Measurements from ENCODE around the gene SH2D3C. TPM values are rescaled to one million over a fixed set of nuclear protein-coding genes. Genes with fewer than 3 reads are reported as not detected.

Gene SH2D3C
- total and polyA plus RNA-seq, 4 donors: 34.5 to 51.5 (median 42.0) TPM

GRCh38 chr9:127706836-127707241 is 71.6 kb downstream of the SH2D3C start, which contains the start of gene CFAP157:
Gene CFAP157 (plus strand): TSS chr9:127706988. CDS start chr9:127707032, 44 bp downstream.
- no peaks in the 10 kb centered on the region for H3K36me3 ChIP-seq (ENCODE audit: control insufficient read depth in 4 of 4, insufficient read depth in 4 of 4, low read length in 4 of 4)
- no peak within 1 kb of the TSS for H3K9ac ChIP-seq (ENCODE audit: insufficient read depth in 1 of 2, low read length in 2 of 2)
- H3K4me3 ChIP-seq: no peak within 1 kb of the TSS
- DNase-seq: peak in 2 of 3 donors; percentile 8 to 26
- H3K27ac ChIP-seq (ENCODE audit: low read depth in 1 of 2, low read length in 1 of 2): no peak within 1 kb of the TSS
- H3K4me1 ChIP-seq (ENCODE audit: control insufficient read depth in 5 of 5, insufficient read depth in 5 of 5, low read length in 5 of 5): peaks cover 0 to 5% (median 0%) of the 10 kb centered on the region in 5 donors
- peak; percentile 59 for ATAC-seq (ENCODE audit: insufficient read depth, low FRiP score)
- 66 to 67% methylated on average over 11 of the region's 11 CpGs for WGBS, 2 donors
- no peaks in the 10 kb centered on the region for H3K27me3 ChIP-seq (ENCODE audit: control insufficient read depth in 3 of 3, insufficient read depth in 3 of 3, low read length in 2 of 3)
- no peaks in the 10 kb centered on the region for H3K9me3 ChIP-seq (ENCODE audit: control insufficient read depth in 4 of 4, insufficient read depth in 3 of 4, low read length in 3 of 4)
- TF ChIP-seq, protein P1, sequence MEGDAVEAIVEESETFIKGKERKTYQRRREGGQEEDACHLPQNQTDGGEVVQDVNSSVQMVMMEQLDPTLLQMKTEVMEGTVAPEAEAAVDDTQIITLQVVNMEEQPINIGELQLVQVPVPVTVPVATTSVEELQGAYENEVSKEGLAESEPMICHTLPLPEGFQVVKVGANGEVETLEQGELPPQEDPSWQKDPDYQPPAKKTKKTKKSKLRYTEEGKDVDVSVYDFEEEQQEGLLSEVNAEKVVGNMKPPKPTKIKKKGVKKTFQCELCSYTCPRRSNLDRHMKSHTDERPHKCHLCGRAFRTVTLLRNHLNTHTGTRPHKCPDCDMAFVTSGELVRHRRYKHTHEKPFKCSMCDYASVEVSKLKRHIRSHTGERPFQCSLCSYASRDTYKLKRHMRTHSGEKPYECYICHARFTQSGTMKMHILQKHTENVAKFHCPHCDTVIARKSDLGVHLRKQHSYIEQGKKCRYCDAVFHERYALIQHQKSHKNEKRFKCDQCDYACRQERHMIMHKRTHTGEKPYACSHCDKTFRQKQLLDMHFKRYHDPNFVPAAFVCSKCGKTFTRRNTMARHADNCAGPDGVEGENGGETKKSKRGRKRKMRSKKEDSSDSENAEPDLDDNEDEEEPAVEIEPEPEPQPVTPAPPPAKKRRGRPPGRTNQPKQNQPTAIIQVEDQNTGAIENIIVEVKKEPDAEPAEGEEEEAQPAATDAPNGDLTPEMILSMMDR (IDR thresholded peaks at IDR 0.05; ENCODE audit: control extremely low read depth, extremely low read depth): no peak

DNA sequence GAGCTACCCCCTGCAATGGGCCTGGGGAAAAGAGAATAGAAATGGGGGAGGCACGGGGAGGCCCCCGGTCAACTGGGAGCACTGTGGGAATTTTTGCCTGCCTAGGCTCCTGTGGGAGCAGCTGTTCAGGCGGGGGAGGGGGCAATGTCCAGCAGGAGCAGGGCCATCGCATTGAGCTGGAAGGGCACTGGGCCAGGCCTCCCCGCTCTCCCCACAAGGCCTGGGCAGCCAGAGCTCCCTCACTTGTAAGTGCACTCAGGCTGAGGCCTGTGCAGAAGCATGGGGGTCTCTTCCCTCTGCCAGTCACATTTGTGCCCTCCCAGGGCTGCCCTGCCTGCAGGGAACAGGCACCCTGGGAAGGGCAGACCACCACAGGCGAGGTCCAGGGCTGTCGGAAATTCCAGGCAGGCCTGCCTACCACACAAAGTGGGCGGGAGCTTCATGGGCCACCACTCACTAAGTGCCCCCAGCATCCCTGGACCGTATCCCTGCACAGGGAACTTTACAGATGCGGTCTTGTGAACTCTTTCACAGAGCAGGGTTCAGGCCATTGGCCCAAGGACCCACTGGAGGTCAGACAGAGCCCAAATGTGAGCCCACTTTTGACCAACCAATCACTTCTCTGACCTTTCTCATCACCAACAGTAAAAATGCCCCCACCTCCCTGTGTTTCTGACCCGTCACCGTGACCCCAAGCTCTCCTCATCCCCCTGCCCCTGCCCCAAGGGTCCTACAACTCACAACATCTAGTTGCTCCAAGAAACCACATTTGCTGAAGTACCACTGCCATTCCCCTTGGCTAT is 72.7 kb downstream of the SH2D3C start:
- DNase-seq (peak in 1 of 3 donors; percentile 17), ATAC-seq (ENCODE audit: insufficient read depth, low FRiP score) (no peak)
- Histone ChIP-seq H3K36me3 (ENCODE audit: control insufficient read depth in 4 of 4, insufficient read depth in 4 of 4, low read length in 4 of 4) (no peaks in the 10 kb centered on the region), H3K9me3 (ENCODE audit: control insufficient read depth in 4 of 4, insufficient read depth in 3 of 4, low read length in 3 of 4) (no peaks in the 10 kb centered on the region), H3K27ac (ENCODE audit: low read depth in 1 of 2, low read length in 1 of 2) (no peak overlapping the region), H3K4me1 (ENCODE audit: control insufficient read depth in 5 of 5, insufficient read depth in 5 of 5, low read length in 5 of 5) (peaks cover 0 to 5% (median 0%) of the 10 kb centered on the region in 5 donors), H3K4me3 (no peak overlapping the region), H3K9ac (ENCODE audit: insufficient read depth in 1 of 2, low read length in 2 of 2) (no peak overlapping the region), H3K27me3 (ENCODE audit: control insufficient read depth in 3 of 3, insufficient read depth in 3 of 3, low read length in 2 of 3) (no peaks in the 10 kb centered on the region)
- TF ChIP-seq, protein P1 (IDR thresholded peaks at IDR 0.05; ENCODE audit: control extremely low read depth, extremely low read depth): no peak
- 88 to 91% methylated on average over 12 of the region's 12 CpGs for WGBS, 2 donors

DNA sequence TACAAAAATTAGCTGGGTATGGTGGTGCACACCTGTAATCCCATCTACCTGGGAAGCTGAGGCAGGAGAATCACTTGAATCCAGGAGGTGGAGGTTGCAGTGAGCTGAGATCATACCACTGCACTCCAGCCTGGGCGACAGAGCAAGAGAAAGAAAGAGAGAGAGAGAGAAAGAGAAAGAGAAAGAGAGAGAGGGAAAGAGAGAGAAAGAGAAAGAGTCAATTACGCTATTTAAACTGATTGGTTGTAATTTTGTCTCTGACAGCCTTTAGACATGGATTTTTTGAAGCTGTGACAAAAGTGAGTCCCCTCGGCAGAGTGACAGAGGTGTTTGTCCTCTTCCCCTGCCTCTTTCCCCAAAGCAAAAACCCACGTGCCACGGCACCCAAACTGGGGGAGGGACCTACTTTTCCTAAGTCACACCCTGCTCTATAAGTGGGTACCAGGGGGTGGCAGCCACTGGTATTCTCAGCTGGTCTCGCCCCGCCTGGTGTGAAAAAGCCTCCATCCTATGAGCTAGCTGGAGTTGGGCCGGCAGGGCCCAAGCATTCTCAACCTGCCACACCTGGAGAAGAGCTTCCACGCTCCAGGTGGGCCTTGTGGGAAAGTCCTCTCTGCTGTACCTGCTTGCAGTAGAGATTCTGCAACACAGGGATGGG is 75.0 kb downstream of the SH2D3C start:
- Histone ChIP-seq H3K9me3 (ENCODE audit: control insufficient read depth in 4 of 4, insufficient read depth in 3 of 4, low read length in 3 of 4) (no peaks in the 10 kb centered on the region), H3K4me1 (ENCODE audit: control insufficient read depth in 5 of 5, insufficient read depth in 5 of 5, low read length in 5 of 5) (peaks cover 0 to 9% (median 0%) of the 10 kb centered on the region in 5 donors), H3K4me3 (no peak overlapping the region), H3K27ac (ENCODE audit: low read depth in 1 of 2, low read length in 1 of 2) (no peak overlapping the region), H3K9ac (ENCODE audit: insufficient read depth in 1 of 2, low read length in 2 of 2) (no peak overlapping the region), H3K36me3 (ENCODE audit: control insufficient read depth in 4 of 4, insufficient read depth in 4 of 4, low read length in 4 of 4) (no peaks in the 10 kb centered on the region), H3K27me3 (ENCODE audit: control insufficient read depth in 3 of 3, insufficient read depth in 3 of 3, low read length in 2 of 3) (no peaks in the 10 kb centered on the region)
- no peak for ATAC-seq (ENCODE audit: insufficient read depth, low FRiP score)
- TF ChIP-seq, protein P1 (IDR thresholded peaks at IDR 0.05; ENCODE audit: control extremely low read depth, extremely low read depth): no peak
- DNase-seq: no peak
- 78 to 80% methylated on average over 9 of the region's 9 CpGs for WGBS, 2 donors
